K562 (cell line): Measurements from ENCODE around the gene SERPING1. TPM values are rescaled to one million over a fixed set of nuclear protein-coding genes. Genes with fewer than 3 reads are reported as not detected.

ENCODE experiments used
- ASH1L ChIP-seq: fragments of 450-650 bp; IDR thresholded peaks from 2 replicates; pipeline ENCODE4 v1.6.1; 2018; ENCODE audit warnings: borderline replicate concordance, mild to moderate bottlenecking, low read depth; ENCODE audit not compliant: partially characterized antibody
- HMGN3 ChIP-seq: IDR thresholded peaks from 2 replicates; pipeline ENCODE4 v1.6.1; 2011; ENCODE audit warnings: borderline replicate concordance, low read depth, mild to moderate bottlenecking, mixed read lengths, low read length; ENCODE audit not compliant: insufficient read length; ENCODE audit errors: extremely low read depth
- NFIX ChIP-seq: fragments of 250-450 bp; sonication (Bioruptor Pico); IDR thresholded peaks from 2 replicates; pipeline ENCODE4 v1.4.0; 2020; ENCODE audit warnings: low read depth, mild to moderate bottlenecking, moderate library complexity
- POLR2H ChIP-seq: IDR thresholded peaks from 2 replicates; pipeline ENCODE4 v1.6.1; 2016; ENCODE audit warnings: missing genetic modification characterization, low read depth, mild to moderate bottlenecking, control low read depth, missing compliant biosample characterization, moderate library complexity
- RBM14 ChIP-seq: fragments of 200-400 bp; formaldehyde crosslinking; IDR thresholded peaks from 2 replicates; pipeline ENCODE4 v1.6.1; 2018; ENCODE audit warnings: low read depth, mild to moderate bottlenecking, low read length, moderate library complexity, borderline replicate concordance; ENCODE audit not compliant: insufficient read depth
- SMARCA5 ChIP-seq: fragments of 450-650 bp; IDR thresholded peaks from 2 replicates; pipeline ENCODE4 v1.6.1; 2016
- SNRNP70 ChIP-seq: fragments of 200-400 bp; formaldehyde crosslinking; optimal IDR thresholded peaks from 2 replicates; pipeline ENCODE3; 2017; ENCODE audit warnings: low read depth, low read length
- THRB ChIP-seq: fragments of 450-650 bp; formaldehyde crosslinking; conservative IDR thresholded peaks from 2 replicates; pipeline ENCODE4 v1.4.0; 2022; ENCODE audit warnings: mild to moderate bottlenecking, missing genetic modification characterization
- ZMIZ1 ChIP-seq, 2 experiments: fragments of 150-350 bp in 1 of 2; IDR thresholded peaks; 2 replicates each; pipeline ENCODE4 v1.6.1; 2012 to 2016; ENCODE audit warnings: low read depth in 2 of 2, low read length in 2 of 2, mild to moderate bottlenecking in 1 of 2, moderate library complexity in 1 of 2
- polyA plus RNA-seq, 8 experiments: library from polyadenylated mRNA; depleted of rRNA in 4 of 8; stranded (reverse) in 5 of 8; unstranded in 3 of 8; fragments of >200 nt; fragmentation: Nextera tagmentation in 2 of 8; fragmentation: Illumina TruSeq in 1 of 8; extraction: Ambion mirVana in 2 of 8; extraction: Trizol in 1 of 8; gene quantifications; 2 replicates each; pipeline versions ENCODE4 v1.2.1 to v1.2.3, GENCODE V29; 2011 to 2014; ENCODE audit warnings: inconsistent platforms in 1 of 8, missing spikeins in 1 of 8
- total RNA-seq, 7 experiments: library from RNA; depleted of rRNA in 6 of 7; stranded (reverse); fragments of >200 nt in 6 of 7; fragmentation: Illumina TruSeq in 2 of 7; extraction: Trizol in 2 of 7; gene quantifications; 2 replicates each; pipeline versions ENCODE4 v1.2.1 to v1.2.3, GENCODE V29; 2011 to 2021; ENCODE audit warnings: low replicate concordance in 1 of 7
- TF ChIP-seq, protein P1 (sequence below), 2 experiments: fragments of 250-450 bp in 1 of 2; fragments of 450-650 bp in 1 of 2; sonication (Bioruptor Pico) in 1 of 2; IDR thresholded peaks; 2 replicates each; pipeline versions ENCODE4 v1.6.1 to v1.8.0; 2016 to 2021; ENCODE audit warnings: mild to moderate bottlenecking in 2 of 2, moderate library complexity in 2 of 2, missing compliant biosample characterization in 1 of 2, missing genetic modification characterization in 1 of 2

Gene SERPING1
- total and polyA plus RNA-seq, 9 of the 15 experiments (the other 6 are each of a cell fraction or from before 2014, with no cell fraction given): 0.10 to 1.00 (median 0.21) TPM; not detected in 2

DNA sequence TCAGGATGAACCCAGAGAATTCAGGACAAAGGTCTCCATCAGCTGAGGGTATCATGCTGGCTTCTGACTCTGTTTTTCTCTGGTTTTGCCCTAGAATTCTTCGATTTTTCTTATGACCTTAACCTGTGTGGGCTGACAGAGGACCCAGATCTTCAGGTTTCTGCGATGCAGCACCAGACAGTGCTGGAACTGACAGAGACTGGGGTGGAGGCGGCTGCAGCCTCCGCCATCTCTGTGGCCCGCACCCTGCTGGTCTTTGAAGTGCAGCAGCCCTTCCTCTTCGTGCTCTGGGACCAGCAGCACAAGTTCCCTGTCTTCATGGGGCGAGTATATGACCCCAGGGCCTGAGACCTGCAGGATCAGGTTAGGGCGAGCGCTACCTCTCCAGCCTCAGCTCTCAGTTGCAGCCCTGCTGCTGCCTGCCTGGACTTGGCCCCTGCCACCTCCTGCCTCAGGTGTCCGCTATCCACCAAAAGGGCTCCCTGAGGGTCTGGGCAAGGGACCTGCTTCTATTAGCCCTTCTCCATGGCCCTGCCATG lies 16.8 kb downstream of the SERPING1 start (continued):
- TF ChIP-seq THRB (CRISPR knock-in tag) (no peak), RBM14 (no peak), HMGN3 (no peak), SMARCA5 (no peak), POLR2H (tag) (no peak), SNRNP70 (no peak), ASH1L (no peak), NFIX (CRISPR knock-in tag) (no peak), ZMIZ1 (IDR thresholded peaks at IDR 0.05; ENCODE audit: low read depth in 2 of 2, low read length in 2 of 2) (no peak)
- TF ChIP-seq, protein P1, sequence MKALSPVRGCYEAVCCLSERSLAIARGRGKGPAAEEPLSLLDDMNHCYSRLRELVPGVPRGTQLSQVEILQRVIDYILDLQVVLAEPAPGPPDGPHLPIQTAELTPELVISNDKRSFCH (CRISPR knock-in tag; IDR thresholded peaks at IDR 0.05): no peak
- TF ChIP-seq, protein P1 (tag; IDR thresholded peaks at IDR 0.05): no peak
